ENCODE measurements around the gene DHX58.

The DHX58 gene

DNA sequence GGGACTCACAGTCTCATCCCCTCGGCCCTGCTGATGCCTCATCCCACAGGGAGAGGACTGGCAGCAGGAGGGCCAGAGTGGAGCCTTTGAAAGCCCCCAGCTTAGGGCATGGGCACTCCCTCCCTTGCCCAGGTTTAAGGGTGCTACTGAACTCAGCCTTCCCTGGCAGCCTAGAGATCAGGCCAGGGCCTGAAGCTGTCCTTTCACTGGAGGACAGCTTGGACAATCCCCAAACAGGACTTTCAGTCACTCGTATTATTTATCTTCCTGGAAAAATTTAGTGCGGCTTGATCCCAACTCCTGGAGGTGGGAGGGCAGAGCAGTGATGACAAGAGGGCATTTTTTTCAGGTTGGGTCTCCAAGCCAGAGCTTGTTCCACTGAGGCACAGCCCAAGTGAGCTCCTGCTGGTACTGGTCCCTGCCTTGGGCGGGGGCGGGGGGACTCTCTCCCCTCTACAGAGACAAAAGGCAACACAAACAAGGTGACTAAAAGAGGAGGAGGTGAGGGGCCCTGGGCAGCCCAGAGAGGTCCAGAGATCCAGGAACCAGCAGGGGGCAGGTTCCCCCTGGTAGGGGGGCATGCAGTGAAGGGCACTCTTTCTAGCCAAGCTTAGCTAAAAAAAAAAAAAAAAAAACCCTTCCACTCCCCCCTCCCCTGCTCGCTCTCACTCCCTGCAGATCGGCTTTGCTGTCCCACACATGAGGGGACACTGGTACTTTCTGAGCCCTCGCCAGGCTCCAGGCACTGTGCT lies 16.0 kb downstream of the DHX58 start:
- Histone ChIP-seq H3K4me1 (ENCODE audit: control insufficient read depth in 1 of 2, insufficient read depth in 1 of 2, low read depth in 1 of 2, low read length in 1 of 2) (peaks cover 3 to 6% of the 10 kb centered on the region in 2 experiments), H3K9me3 (no peaks in the 10 kb centered on the region), H3K27ac (no peak overlapping the region), H3K36me3 (no peaks in the 10 kb centered on the region), H3K27me3 (peaks cover 35% of the 10 kb centered on the region), H3K4me3 (ENCODE audit: low read depth in 1 of 2, low read length in 1 of 2) (no peak overlapping the region)
- TF ChIP-seq CTCF (IDR thresholded peaks at IDR 0.05) = no peak

- TF ChIP-seq CTCF (IDR thresholded peaks at IDR 0.05) = no peak
- H3K9me3 ChIP-seq = no peaks in the 10 kb centered on the region
- H3K27me3 ChIP-seq = peaks cover 40% of the 10 kb centered on the region
- H3K4me3 ChIP-seq (ENCODE audit: low read depth in 1 of 2, low read length in 1 of 2) = no peak overlapping the region
- H3K36me3 ChIP-seq = no peaks in the 10 kb centered on the region
- H3K4me1 ChIP-seq (ENCODE audit: control insufficient read depth in 1 of 2, insufficient read depth in 1 of 2, low read depth in 1 of 2, low read length in 1 of 2) = peaks cover 3 to 6% of the 10 kb centered on the region in 2 experiments
- H3K27ac ChIP-seq = no peak overlapping the region
These were observed 18.0 kb downstream of the DHX58 start for GRCh38 chr17:42094375-42095069.

DNA sequence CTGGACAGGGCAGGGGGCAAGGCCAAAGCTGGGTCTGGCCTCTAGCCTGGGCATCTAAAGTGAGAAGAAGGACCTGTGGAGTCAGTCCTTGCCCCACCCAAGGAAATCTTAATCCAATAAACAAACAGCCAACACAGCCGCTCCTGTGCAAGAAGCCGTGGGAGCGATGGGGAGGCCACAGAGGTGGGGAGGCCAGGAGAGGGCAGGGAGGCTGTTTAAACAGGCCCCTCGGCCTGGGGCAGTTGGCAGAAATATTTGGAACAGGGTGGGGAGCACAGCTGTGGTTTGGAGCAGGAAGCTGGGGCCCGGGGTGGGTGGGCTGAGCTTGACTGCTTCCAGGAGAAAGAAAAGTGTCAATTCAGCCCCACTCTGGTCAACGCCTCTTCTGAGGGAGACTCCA lies 19.6 kb downstream of the DHX58 start:
- no peaks in the 10 kb centered on the region for H3K36me3 ChIP-seq
- H3K4me1 ChIP-seq (ENCODE audit: control insufficient read depth in 1 of 2, insufficient read depth in 1 of 2, low read depth in 1 of 2, low read length in 1 of 2) = peaks cover under 1% of the 10 kb centered on the region in 2 experiments
- no peak overlapping the region for H3K4me3 ChIP-seq (ENCODE audit: low read depth in 1 of 2, low read length in 1 of 2)
- no peak overlapping the region for H3K27ac ChIP-seq
- no peak for TF ChIP-seq CTCF (IDR thresholded peaks at IDR 0.05)
- H3K27me3 ChIP-seq = peaks cover 25% of the 10 kb centered on the region
- no peaks in the 10 kb centered on the region for H3K9me3 ChIP-seq

DNA sequence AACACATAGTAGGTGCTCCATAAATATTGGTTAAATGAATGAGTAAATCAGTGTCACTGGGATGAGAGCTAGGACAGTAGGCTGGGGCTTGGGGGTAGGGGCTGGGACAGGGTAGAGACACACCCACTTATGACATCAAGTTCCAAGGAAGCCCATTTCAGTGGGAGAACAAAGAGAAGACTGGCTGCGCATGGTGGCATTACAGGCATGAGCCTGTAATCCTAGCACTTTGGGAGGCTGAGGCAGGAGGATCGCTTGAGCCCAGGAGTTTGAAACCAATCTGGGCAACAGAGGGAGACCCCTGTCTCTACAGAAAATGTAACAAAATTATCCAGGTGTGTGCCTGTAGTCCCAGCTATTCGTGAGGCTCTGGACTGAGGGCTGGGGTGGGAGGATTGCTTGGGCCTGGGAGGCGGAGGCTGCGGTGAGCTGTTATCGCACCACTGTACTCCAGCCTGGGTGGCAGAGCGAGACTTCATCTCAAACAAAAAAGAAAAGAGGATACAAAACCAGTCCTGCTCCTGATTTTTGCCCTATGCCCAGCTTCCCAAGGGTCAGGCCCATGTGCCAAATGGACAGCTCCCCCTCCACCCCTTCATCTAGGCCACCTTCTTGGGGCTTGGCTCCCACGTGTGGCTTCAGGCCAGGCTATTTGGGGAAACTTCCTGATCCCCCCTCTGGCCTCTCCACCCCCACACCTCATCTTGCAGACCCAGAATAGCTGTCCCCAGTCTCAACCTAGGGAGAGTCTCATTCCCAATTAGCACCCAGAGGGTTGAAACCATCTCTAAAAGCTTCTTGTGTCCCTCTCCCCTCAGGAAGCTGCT lies 21.3 kb downstream of the DHX58 start:
- TF ChIP-seq CTCF (IDR thresholded peaks at IDR 0.05) = no peak
- no peaks in the 10 kb centered on the region for H3K4me1 ChIP-seq (ENCODE audit: control insufficient read depth in 1 of 2, insufficient read depth in 1 of 2, low read depth in 1 of 2, low read length in 1 of 2)
- no peaks in the 10 kb centered on the region for H3K9me3 ChIP-seq
- peaks cover 7% of the 10 kb centered on the region for H3K27me3 ChIP-seq
- no peak overlapping the region for H3K27ac ChIP-seq
- no peak overlapping the region for H3K4me3 ChIP-seq (ENCODE audit: low read depth in 1 of 2, low read length in 1 of 2)
- no peaks in the 10 kb centered on the region for H3K36me3 ChIP-seq

- Histone ChIP-seq H3K4me3 (ENCODE audit: low read depth in 1 of 2, low read length in 1 of 2) (no peak overlapping the region), H3K36me3 (no peaks in the 10 kb centered on the region), H3K4me1 (ENCODE audit: control insufficient read depth in 1 of 2, insufficient read depth in 1 of 2, low read depth in 1 of 2, low read length in 1 of 2) (no peaks in the 10 kb centered on the region), H3K27me3 (peaks cover 5% of the 10 kb centered on the region), H3K9me3 (no peaks in the 10 kb centered on the region), H3K27ac (no peak overlapping the region)
- no peak for TF ChIP-seq CTCF (IDR thresholded peaks at IDR 0.05)
These were observed 23.8 kb downstream of the DHX58 start for GRCh38 chr17:42088736-42089135.
